ENCODE results near the gene FBXO41. TPM values are rescaled to one million over a fixed set of nuclear protein-coding genes. Genes with fewer than 3 reads are reported as not detected.

The FBXO41 gene
- total RNA-seq, 1 experiment from 2014 or later = 1.4 TPM

DNA sequence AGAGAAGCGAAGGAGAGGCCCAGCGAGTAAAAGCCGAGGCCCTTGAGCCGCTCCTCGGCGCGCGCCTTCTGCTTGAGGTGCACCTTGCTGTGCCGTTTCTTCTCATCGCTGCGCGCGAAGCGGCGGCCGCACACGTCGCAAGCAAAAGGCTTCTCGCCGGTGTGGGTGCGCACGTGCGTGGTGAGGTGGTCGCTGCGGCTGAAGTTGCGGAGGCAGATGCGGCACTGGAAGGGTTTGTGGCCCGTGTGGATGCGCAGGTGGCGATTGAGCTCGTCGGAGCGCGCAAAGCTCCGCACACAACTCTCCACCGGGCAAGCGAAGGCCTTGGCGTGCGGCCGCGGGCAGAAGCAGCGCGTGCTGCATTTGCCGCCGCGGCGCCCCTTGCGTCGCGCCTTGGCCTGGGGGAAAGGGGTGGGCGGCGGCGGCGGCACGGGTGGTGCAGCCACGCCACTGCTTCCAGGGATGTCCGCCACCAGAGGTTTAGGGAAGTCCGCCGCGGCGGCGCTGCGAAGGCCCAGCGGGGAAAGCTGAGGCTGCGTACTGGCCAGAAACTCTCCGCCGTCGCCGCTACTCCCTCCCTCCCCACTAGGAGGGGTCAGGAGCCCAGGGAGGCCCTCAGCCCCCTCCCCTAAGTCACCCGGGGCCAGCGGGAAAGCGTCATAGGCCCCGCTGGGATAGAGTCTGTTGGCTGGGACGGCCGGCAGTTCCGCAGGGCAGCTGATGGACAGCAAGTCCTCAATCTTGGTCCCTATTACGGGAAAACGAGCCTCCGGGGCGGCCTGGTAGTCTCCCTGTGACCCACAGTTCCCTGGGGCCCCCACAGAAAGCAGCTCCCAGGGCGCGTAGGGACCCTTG is 7.4 kb upstream of the FBXO41 start:
- H3K27me3 ChIP-seq = peaks cover 63% of the 10 kb centered on the region
- no peaks in the 10 kb centered on the region for H3K9me3 ChIP-seq
- DNase-seq = no peak
- no peak overlapping the region for H3K4me3 ChIP-seq
- no peaks in the 10 kb centered on the region for H3K36me3 ChIP-seq

DNA sequence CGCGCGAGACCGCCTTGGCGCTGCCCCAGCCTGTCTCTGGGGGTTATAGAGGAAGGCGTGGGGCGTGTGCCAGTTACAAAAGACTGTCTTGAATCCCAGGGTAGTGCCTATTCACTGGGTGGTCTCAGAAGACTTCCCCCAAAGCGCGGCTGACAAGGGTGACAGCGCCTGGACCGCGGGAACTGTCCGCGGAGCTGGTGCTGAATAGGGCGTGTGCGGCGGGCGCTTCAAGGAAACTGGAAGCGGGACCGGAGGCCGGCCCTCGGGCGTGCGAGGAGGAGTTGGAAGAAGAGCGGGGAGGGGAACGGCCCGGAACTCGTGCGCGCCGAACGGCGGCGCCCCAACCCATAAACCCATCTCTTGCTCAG is 6.8 kb upstream of the FBXO41 start:
- no peaks in the 10 kb centered on the region for H3K9me3 ChIP-seq
- peaks cover 66% of the 10 kb centered on the region for H3K27me3 ChIP-seq
- no peak overlapping the region for H3K4me3 ChIP-seq
- no peaks in the 10 kb centered on the region for H3K36me3 ChIP-seq
- DNase-seq = peak; percentile 57

DNA sequence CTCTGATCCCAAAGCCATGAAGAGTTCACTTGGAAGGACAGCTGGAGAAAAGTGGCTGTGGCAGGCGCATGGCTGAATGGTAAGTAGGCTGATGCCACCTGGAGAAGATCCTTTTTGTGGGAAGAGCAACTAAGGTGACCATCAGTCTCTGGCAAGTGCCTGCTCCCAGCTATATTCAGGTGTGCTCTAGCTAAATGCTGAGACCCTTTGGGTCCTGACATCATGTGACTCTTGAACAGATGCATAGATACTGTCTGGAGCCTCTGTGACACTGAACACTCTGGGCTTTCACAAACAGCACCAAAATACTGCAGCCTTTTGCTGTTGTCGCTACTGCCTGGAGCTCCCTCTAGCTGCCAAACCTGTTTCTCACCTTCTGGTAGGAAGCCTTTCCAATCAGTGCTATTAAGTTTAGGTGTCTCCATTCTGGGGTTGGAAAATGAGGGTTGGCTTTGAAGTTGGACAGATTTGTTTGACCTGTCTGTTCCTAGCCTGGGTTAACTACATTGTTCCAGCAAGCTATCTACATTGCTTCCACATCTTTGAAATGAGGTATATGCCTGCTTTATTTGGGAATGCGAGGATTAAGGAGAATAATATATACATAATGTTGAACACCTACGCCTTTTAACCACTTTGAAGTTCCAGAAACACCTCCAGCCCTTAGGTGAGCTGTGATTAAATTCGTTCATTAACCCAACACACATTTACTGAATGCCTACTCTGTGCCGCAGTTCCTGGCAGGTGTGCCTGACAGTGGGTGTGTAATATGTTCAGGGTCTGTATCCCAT is 6.0 kb upstream of the FBXO41 start:
- Histone ChIP-seq H3K27me3 (peaks cover 62% of the 10 kb centered on the region), H3K4me3 (no peak overlapping the region), H3K36me3 (no peaks in the 10 kb centered on the region), H3K9me3 (no peaks in the 10 kb centered on the region)
- no peak for DNase-seq

DNA sequence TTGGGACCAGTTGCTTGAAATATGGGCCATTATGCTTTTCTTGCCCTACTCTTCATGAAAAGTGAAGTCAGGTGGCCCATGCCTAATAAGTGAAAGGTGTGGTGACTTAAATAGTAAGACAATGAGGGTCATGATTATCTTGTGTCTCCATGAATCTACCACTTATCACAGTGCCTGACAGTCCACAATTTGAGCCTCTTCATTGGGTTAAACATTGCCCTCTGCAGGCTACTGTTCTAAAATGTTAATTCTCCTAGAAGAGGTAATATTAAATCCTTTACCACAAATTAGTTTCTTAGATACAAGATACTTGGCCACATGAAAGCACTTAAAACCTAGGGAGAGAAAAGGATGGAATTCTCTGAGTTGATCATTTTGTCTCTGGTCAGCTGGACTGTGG is 5.0 kb upstream of the FBXO41 start:
- no peak overlapping the region for H3K4me3 ChIP-seq
- H3K9me3 ChIP-seq = no peaks in the 10 kb centered on the region
- H3K27me3 ChIP-seq = peaks cover 52% of the 10 kb centered on the region
- no peaks in the 10 kb centered on the region for H3K36me3 ChIP-seq
- no peak for DNase-seq

DNA sequence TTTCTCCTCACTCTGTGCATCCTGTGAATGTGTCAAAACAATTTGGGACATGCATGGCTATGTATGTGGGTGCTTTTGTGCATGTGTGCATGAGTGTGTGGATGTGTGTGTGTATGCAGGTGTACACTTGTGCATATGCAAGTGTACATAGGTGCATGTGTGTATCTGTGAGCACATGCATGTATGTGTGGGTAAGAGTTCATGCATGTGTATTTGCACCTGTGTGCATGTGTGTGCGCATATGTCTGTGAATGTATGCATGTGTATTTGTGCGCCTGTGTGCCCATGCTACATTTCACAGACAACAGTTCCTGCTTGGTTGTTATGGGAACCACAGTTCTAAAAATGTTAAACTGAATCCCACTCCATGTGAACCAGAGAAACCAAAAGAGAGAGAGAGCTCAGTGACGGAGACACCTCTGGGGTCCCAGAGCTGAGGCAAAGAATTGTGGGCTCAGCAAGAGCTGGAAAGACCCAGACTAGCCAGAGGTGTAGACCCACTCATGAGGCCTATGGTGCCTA is 1.9 kb upstream of the FBXO41 start:
- no peak overlapping the region for H3K4me3 ChIP-seq
- DNase-seq = no peak
- H3K27me3 ChIP-seq = peaks cover 22% of the 10 kb centered on the region
- H3K9me3 ChIP-seq = no peaks in the 10 kb centered on the region
- no peaks in the 10 kb centered on the region for H3K36me3 ChIP-seq

DNA sequence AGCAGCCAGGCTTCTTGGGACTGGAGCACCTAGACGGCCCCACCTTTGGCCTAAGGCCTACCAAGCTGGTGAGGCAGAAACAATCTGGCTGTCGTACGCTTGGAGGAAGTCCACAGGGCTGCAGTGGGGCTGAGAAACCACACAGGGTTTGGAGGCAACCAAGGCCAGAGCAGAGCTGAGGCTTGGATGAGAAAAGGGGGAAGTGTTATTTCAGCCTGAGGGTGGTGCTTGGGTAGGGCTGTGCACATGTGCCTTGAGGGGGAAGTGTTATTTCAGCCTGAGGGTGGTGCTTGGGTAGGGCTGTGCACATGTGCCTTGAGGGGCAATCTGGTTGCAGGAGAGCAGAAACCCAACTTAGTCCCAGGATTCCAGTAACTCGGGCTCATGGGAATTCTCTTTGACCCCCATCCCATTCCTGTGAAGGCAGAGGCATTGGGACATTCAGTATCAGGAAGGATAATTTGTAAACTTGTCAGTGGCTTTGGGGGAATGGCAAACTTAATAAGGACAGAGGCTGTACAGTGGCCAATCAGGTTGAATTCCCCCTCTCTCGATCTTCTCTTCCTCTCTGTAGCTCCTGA is 971 bp upstream of the FBXO41 start:
- no peak for DNase-seq
- H3K9me3 ChIP-seq = no peaks in the 10 kb centered on the region
- H3K36me3 ChIP-seq = no peaks in the 10 kb centered on the region
- peaks cover 13% of the 10 kb centered on the region for H3K27me3 ChIP-seq
- no peak overlapping the region; the same call in 1 of the 2 replicates for H3K4me3 ChIP-seq

DNA sequence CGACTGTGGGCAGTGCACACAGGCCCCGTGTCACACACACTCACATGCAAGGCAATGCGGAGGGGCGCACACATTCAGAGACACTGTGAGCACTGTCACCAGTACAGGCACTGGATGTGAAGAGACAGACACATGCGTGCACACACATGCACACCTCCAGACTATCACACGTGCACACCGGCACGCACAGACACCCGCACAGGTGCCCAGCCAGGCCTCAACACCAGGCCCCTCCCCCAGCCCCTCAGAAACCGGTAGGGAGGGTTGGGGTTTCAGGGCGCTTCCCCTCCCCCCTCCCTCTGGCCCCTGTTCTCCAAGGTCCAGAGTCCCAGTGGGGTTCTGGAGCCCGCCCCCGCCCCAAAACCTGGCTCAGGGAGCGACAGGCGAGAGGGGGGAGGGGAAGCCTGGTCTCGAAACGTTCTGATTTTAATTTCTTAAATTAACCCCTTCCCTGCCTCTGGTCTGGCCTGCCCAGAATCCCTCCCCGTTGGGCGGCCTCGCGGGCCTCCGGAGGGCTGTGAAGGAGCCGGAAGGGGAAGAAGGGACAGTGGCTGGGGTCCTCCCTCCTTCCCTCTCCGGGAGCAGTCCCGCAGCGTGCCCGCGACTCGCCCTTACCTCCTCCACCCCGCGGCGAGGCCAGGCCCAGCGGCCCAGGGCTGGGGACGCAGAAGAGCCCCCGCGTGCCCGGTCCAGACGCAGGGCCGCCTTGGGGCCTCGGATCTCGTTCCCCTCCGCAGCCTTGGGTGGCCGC is 558 bp downstream of the FBXO41 start:
- H3K9me3 ChIP-seq = no peaks in the 10 kb centered on the region
- H3K36me3 ChIP-seq = no peaks in the 10 kb centered on the region
- peaks cover 6% of the 10 kb centered on the region; the same call in 1 of the 2 replicates for H3K27me3 ChIP-seq
- H3K4me3 ChIP-seq = peak overlapping the region; percentile 57
- DNase-seq = no peak

DNA sequence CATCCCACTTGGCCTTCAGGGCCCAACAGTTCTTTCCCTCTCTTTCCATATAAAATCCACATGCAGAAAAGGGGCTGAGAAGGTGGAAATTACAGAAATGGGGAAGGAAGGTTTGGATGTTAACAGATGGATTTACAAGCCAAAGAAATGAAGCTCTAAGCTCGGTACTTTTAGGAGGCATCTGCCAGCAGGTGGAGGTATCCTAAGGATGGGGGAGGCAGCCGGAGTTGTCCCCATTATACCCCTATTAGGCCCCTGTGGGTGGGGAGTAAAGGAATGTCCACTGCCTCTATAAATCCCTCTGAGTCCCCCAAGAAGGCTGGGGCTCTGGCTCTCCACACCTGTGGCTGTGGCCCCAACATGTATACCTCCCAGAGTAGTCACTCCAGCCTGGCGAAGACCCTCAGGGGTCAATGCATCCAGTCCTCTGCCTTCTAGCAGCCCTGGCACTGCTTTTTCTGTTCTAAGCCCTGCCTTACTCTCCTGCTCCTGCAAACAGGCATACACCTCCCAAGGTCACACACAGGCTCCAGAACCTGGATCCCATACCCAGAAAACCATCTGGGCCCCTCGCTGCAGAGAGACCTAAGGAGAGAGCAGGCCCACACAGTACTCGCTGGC is 1.2 kb downstream of the FBXO41 start:
- no peaks in the 10 kb centered on the region for H3K9me3 ChIP-seq
- peak overlapping the region; percentile 57 for H3K4me3 ChIP-seq
- DNase-seq = no peak
- no peaks in the 10 kb centered on the region for H3K36me3 ChIP-seq
- H3K27me3 ChIP-seq = 0 out of 2 replicates have a peak, but pooled peaks cover 6% of the 10 kb centered on the region

DNA sequence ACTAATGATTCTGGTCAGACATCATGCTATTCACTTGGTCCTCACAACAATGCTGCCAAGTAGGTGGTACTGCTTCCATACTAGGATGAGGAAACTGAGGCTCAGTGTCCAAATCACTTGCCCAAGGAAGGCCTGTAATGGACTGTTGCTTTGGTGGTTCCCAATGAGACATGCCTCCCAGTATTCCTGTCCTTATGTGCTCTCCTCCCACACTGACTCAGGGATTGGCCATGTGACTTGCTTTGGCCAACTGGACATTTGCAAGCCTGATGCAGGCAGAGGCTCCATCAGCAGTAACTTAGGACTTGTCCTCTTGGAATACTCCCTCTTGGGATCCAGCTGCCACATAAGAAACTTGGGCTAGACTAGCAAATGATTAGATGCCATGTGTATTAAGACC is 3.0 kb downstream of the FBXO41 start:
- Histone ChIP-seq H3K36me3 (no peaks in the 10 kb centered on the region), H3K4me3 (no peak overlapping the region), H3K27me3 (0 out of 2 replicates have a peak, but pooled peaks cover 4% of the 10 kb centered on the region), H3K9me3 (no peaks in the 10 kb centered on the region)
- no peak for DNase-seq

DNA sequence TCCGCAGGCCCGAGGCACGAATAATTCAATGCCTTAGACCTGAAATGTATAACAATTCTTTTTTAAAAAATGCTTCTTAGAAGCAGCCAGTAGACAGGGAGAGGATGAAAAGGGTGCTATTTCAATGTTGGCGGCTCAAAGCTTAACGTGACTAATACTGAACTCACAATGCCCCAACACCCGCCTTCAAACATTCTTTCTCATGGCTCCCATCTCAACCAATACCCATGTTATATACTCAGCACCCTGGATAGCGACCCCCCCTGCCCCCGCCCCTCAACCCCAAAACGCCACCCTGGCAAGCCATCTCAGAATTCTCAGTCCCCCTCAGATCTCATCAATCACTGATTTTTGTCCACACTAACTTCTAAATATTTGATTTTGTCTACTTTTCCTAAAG is 4.4 kb downstream of the FBXO41 start:
- no peak overlapping the region for H3K4me3 ChIP-seq

DNA sequence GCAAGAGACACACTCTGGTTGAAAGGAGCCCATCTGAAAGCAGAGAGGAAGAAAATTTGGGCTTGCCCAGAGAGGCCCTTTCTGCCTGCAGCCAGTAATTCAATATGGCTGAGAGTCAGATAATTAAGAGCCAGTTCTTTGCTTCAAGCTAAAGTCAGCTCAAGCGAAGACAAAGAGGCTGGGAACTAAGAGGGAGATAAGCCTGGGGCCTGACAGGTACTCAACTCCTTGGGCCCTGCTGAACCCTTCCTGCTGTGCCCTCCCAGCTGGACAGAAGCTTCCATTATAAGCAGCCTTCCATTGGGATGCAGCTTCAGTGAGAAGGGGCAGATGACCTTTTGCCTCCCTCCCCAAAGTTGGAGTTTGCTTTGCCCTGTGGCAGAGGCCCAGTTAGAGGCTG is 12.0 kb downstream of the FBXO41 start:
- no peak overlapping the region for H3K4me3 ChIP-seq
- no peaks in the 10 kb centered on the region for H3K9me3 ChIP-seq
- no peaks in the 10 kb centered on the region for H3K36me3 ChIP-seq
- H3K27me3 ChIP-seq = no peaks in the 10 kb centered on the region
- DNase-seq = no peak

More for the DNA sequence above, 4.4 kb downstream of the FBXO41 start:
- no peaks in the 10 kb centered on the region for H3K9me3 ChIP-seq
- DNase-seq = no peak
- H3K36me3 ChIP-seq = no peaks in the 10 kb centered on the region
- H3K27me3 ChIP-seq = no peaks in the 10 kb centered on the region

DNA sequence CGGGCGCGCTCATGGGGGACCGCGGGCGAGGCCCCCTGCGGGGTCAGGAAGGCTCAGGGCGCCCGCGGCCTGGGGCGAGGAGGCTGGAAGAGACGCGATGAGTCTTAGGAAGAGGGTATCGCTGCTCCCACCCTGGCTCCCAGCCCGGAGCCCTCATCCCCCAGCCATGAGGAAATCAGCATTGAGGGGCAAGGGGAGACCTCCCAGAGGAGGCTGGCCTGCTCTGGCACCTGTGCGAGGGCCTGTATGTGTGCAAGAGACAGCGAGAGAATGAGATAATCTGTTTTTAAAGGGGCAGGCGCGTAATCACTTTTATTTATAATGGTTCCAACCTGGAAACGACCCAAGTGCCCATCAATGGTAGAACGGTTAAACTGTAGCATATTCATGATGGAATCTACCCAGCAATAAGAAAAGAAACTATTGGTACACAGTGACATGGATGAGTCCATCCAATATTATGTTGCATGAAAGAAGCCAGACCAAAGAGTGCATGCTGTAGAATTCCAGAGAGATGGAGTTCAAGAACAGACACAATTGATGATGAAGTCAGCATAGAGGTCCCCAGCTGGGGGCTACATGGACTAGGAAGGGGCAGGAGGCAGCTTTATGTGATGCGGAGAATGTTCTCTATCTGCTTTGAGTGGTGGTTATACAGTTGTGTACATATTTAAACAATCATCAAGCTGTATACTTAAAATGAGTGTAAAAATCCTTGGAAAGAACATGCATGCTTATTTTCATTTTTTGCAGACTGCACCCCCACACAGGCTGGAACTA is 14.4 kb downstream of the FBXO41 start:
- no peaks in the 10 kb centered on the region for H3K27me3 ChIP-seq
- H3K9me3 ChIP-seq = no peaks in the 10 kb centered on the region
- H3K36me3 ChIP-seq = no peaks in the 10 kb centered on the region
- H3K4me3 ChIP-seq = no peak overlapping the region
- no peak for DNase-seq

DNA sequence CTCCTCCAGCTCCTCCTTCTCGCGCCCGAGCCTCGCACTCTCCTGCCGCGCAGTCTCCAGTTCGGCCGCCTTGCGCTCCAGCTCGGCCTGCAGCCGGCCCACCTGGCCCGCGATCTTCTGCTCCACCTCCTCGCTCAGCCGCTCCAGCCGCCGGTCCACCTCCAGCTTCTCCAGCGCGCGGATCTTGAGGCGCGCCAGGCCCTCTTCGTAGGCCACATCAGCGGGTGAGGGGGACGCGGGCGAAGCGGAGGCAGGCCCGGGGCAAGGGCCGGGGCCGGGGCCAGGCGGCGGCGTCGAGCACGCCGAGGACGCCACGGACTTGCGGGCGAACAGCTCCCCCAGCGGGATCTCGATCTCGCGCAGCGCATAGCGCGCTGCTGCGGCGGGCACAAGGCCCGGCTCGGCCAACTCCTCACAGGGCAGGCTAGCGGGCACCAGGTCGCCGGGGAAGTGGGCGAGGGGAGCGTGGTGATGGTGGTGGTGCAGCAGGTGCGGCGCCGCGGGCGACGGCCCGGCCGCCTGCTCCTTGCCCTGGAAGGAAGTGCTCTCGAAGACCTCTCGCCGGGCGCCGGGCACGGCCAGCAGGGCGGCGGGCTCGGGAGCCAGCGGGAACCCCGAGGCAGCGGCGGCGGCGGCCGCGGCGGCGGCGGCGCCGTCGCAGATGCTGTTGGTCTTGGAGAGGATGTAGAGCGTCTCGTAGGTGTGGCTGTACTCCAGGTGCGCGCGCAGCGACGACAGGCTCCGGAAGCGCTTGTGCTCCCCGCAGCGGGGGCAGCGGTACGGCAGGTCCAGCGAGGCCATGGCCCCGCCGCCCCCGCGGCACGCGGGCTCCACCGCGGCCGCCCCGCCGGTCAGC is 15.2 kb downstream of the FBXO41 start:
- Histone ChIP-seq H3K27me3 (no peaks in the 10 kb centered on the region), H3K9me3 (no peaks in the 10 kb centered on the region), H3K4me3 (no peak overlapping the region), H3K36me3 (no peaks in the 10 kb centered on the region)
- no peak for DNase-seq

DNA sequence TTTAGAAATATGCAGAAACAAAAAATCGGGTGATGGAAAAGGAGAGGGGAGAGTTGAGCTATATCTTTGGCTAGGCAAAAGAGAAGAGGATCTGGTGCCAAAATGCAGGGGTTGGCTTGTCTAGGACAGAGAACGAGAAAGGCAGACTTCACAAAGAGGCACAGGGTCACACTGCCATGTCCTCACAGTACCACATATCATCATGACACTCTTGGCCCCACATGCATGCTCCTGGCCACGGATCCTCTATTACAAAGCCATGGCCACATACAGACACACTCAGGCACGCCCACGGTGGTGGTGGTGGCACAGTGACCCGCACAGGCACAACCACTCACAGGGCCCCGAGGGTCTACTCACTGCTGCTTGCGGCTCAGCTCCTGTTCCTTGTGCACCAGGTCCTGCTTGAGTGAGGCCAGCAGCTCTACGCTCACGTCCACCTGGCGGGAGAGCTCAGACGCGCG is 15.9 kb downstream of the FBXO41 start:
- no peaks in the 10 kb centered on the region for H3K9me3 ChIP-seq
- no peaks in the 10 kb centered on the region for H3K27me3 ChIP-seq
- DNase-seq = no peak
- no peak overlapping the region for H3K4me3 ChIP-seq
- H3K36me3 ChIP-seq = no peaks in the 10 kb centered on the region

DNA sequence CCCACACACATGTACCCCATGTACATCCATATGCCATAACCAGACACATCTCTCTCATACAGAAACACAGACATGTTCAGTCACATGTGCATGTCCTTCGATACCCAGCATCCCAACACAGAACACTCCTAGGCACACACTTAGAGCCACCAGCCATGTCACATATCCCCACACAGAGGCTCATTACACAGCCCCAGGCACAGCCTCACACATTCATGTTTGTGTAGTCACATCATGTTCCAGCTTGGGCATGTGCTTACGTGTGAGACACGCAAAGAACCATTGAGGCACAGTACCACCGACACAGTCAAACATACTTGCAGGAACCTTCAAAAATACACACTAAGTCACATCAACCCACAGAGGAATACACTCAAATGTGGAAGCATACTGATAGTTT is 17.3 kb downstream of the FBXO41 start:
- no peak for DNase-seq

More for the DNA sequence above, 17.3 kb downstream of the FBXO41 start:
- Histone ChIP-seq H3K4me3 (no peak overlapping the region), H3K9me3 (no peaks in the 10 kb centered on the region), H3K27me3 (no peaks in the 10 kb centered on the region), H3K36me3 (no peaks in the 10 kb centered on the region)

All from MG63 (cell line).